K562 (cell line): ENCODE measurements around the gene RPL3. TPM values are rescaled to one million over a fixed set of nuclear protein-coding genes. Genes with fewer than 3 reads are reported as not detected.

Experiments
- ATAC-seq: fragments of 200-7000 bp; cut with Tn5 transposase; 3 replicates; pipeline ENCODE4 v1.9.1; 2020; ENCODE audit warnings: moderate library complexity
- BruUV-seq: library from RNA; stranded (reverse); fragments of 400-500 nt; replicated peaks from 2 replicates; lab custom pipeline; 2021; lab: Mats Ljungman, UMichigan
- CTCF ChIA-PET: fragments of 300-600 bp; formaldehyde crosslinking; extraction: SDS; loops from one replicate; lab custom pipeline; 2021; ENCODE audit warnings: low intra/inter-chr PET ratio; lab: Yijun Ruan, JAX
- POLR2A ChIA-PET: fragments of 300-600, 350-650 bp; sonication (Branson Sonifier 250); formaldehyde crosslinking; extraction: SDS; loops from one replicate; lab custom pipeline; 2021; ENCODE audit warnings: antibody characterized with exemption, inconsistent platforms; lab: Yijun Ruan, JAX
- DNase-seq, 4 experiments: peaks; one replicate each; pipeline versions ENCODE4 v3.0.0 to v3.0.0-alpha.2; 2011 to 2018; ENCODE audit warnings: low spot score in 3 of 4, mixed read lengths in 3 of 4; ENCODE audit errors: extremely low read depth in 1 of 4
- FAIRE-seq: peaks from 2 replicates; lab custom pipeline; 2011; peaks lifted over from hg19 to GRCh38; lab: Jason Lieb, UNC
- H2AFZ ChIP-seq: 2 replicates; pipeline ENCODE4 v1.6.0; 2011; ENCODE audit warnings: low read depth, low read length, control low read depth, inconsistent platforms
- H3K27ac ChIP-seq: fragments of 200-600 bp; 3 replicates; pipeline ENCODE4 v1.8.0; 2011; ENCODE audit warnings: low read depth, mild to moderate bottlenecking, control low read depth, inconsistent platforms, low read length, moderate library complexity, mixed read lengths; ENCODE audit errors: extremely low read depth
- H3K27me3 ChIP-seq, 2 experiments: fragments of 300-600 bp in 1 of 2; 2 replicates in 1 of 2; 3 replicates in 1 of 2; pipeline versions ENCODE4 v1.6.0 to v1.8.0; 2011; ENCODE audit warnings: inconsistent platforms in 2 of 2, low read length in 2 of 2, mild to moderate bottlenecking in 1 of 2, mixed read lengths in 1 of 2, moderate library complexity in 1 of 2; ENCODE audit not compliant: control insufficient read depth in 2 of 2, insufficient read depth in 2 of 2
- H3K36me3 ChIP-seq: fragments of 300-600 bp; 3 replicates; pipeline ENCODE4 v1.8.0; 2011; ENCODE audit warnings: mild to moderate bottlenecking, low read length, inconsistent platforms; ENCODE audit not compliant: control insufficient read depth, insufficient read depth
- H3K4me1 ChIP-seq, 2 experiments: fragments of 200-600 bp in 1 of 2; replicated peaks in 1 of 2; 2 replicates in 1 of 2; 3 replicates in 1 of 2; pipeline versions ENCODE4 v1.5.1 to v1.8.0; 2011; ENCODE audit warnings: inconsistent platforms in 2 of 2, low read length in 2 of 2, mild to moderate bottlenecking in 1 of 2, mixed read lengths in 1 of 2, moderate library complexity in 1 of 2; ENCODE audit not compliant: control insufficient read depth in 2 of 2, insufficient read depth in 2 of 2
- H3K4me2 ChIP-seq: 2 replicates; pipeline ENCODE4 v1.6.1; 2011; ENCODE audit warnings: low read length, control low read depth, inconsistent platforms, mixed read lengths; ENCODE audit not compliant: insufficient read depth
- H3K4me3 ChIP-seq: fragments of 200-600 bp; sonication (generic), shearing (Covaris generic); 2 replicates; pipeline ENCODE4 v1.5.1; 2016; ENCODE audit warnings: control low read depth, inconsistent platforms
- H3K79me2 ChIP-seq: fragments of 200-600 bp; 3 replicates; pipeline ENCODE4 v1.8.0; 2011; ENCODE audit warnings: low read length, inconsistent platforms; ENCODE audit not compliant: control insufficient read depth, insufficient read depth
- H3K9ac ChIP-seq, 2 experiments: 2 replicates each; pipeline versions ENCODE4 v1.6.0 to v1.6.1; 2011; ENCODE audit warnings: low read depth in 2 of 2, low read length in 2 of 2, control low read depth in 1 of 2, inconsistent platforms in 1 of 2, mild to moderate bottlenecking in 1 of 2, mixed read lengths in 1 of 2; ENCODE audit not compliant: insufficient read depth in 1 of 2
- H3K9me1 ChIP-seq: one replicate; pipeline ENCODE4 v1.6.0; 2011; ENCODE audit warnings: inconsistent platforms, mild to moderate bottlenecking, low read length, moderate library complexity; ENCODE audit not compliant: control insufficient read depth, insufficient read depth
- H3K9me3 ChIP-seq: replicated peaks from 2 replicates; pipeline ENCODE4 v1.5.1; 2011; ENCODE audit warnings: low read depth, low read length, inconsistent platforms; ENCODE audit not compliant: control insufficient read depth, insufficient read depth
- H4K20me1 ChIP-seq: replicated peaks from 2 replicates; pipeline ENCODE4 v1.6.1; 2011; ENCODE audit warnings: low read length, inconsistent platforms, mixed read lengths; ENCODE audit not compliant: control insufficient read depth, insufficient read depth
- ADNP ChIP-seq: fragments of 200-800 bp; sonication (Bioruptor generic); IDR thresholded peaks from 2 replicates; pipeline ENCODE4 v1.6.1; 2016; ENCODE audit warnings: missing genetic modification characterization, missing compliant biosample characterization
- BCL6 ChIP-seq: fragments of 250-450 bp; sonication (Bioruptor Pico); IDR thresholded peaks from 2 replicates; pipeline ENCODE4 v1.4.0; 2020
- CBX5 ChIP-seq: IDR thresholded peaks from 2 replicates; pipeline ENCODE4 v1.6.1; 2014; ENCODE audit warnings: low read depth, borderline replicate concordance
- MCM7 ChIP-seq, 2 experiments: fragments of 450-650 bp; IDR thresholded peaks; 2 replicates each; pipeline ENCODE4 v1.6.1; 2016 to 2018
- MLLT1 ChIP-seq, 2 experiments: fragments of 450-650 bp; IDR thresholded peaks; 2 replicates each; pipeline ENCODE4 v1.6.1; 2016
- RB1 ChIP-seq: fragments of 450-650 bp; IDR thresholded peaks from 2 replicates; pipeline ENCODE4 v1.6.1; 2017; ENCODE audit warnings: low read depth, mild to moderate bottlenecking
- RFX1 ChIP-seq: fragments of 450-650 bp; IDR thresholded peaks from 2 replicates; pipeline ENCODE4 v1.6.1; 2016; ENCODE audit warnings: mild to moderate bottlenecking, moderate library complexity
- SIN3A ChIP-seq, 2 experiments: fragments of 150-350 bp in 1 of 2; IDR thresholded peaks; 2 replicates each; pipeline ENCODE4 v1.6.1; 2011 to 2016; ENCODE audit warnings: borderline replicate concordance in 2 of 2, low read depth in 2 of 2, low read length in 2 of 2, mild to moderate bottlenecking in 2 of 2, moderate library complexity in 2 of 2; ENCODE audit not compliant: control insufficient read depth in 1 of 2
- SRSF7 ChIP-seq: fragments of 200-400 bp; formaldehyde crosslinking; optimal IDR thresholded peaks from 2 replicates; pipeline ENCODE3; 2017; ENCODE audit warnings: mild to moderate bottlenecking, low read depth, low read length
- ZNF384 ChIP-seq: IDR thresholded peaks from 2 replicates; pipeline ENCODE4 v1.6.1; 2012; ENCODE audit warnings: low read depth, low read length, improper control_type of control experiment
- ZNF431 ChIP-seq: sonication (generic); formaldehyde crosslinking; IDR thresholded peaks from 2 replicates; pipeline ENCODE4 v1.8.0; 2022; ENCODE audit warnings: mild to moderate bottlenecking, missing genetic modification reagents
- WGBS: fragments of 100-300 bp; shearing (Covaris generic); methylation state at CpG from one replicate; pipeline ENCODE4 v1.1.6; 2016; ENCODE audit warnings: low coverage, mixed read lengths; ENCODE audit not compliant: insufficient coverage; ENCODE audit errors: missing lambda C conversion rate; 5-methylcytosine and 5-hydroxymethylcytosine counted together
- in situ Hi-C: fragments of 300-500 bp; cut with MboI; formaldehyde crosslinking; loops from 4 replicates; pipeline ENCODE4 v1.15.0; 2018; ENCODE audit warnings: inconsistent platforms, mixed read lengths
- intact Hi-C: fragments of 100-400 bp; cut with micrococcal nuclease; formaldehyde crosslinking; loops from 2 replicates; pipeline ENCODE4 v1.14.2; 2022
- polyA plus RNA-seq, 8 experiments: library from polyadenylated mRNA; depleted of rRNA in 4 of 8; stranded (reverse) in 5 of 8; unstranded in 3 of 8; fragments of >200 nt; fragmentation: Nextera tagmentation in 2 of 8; fragmentation: Illumina TruSeq in 1 of 8; extraction: Ambion mirVana in 2 of 8; extraction: Trizol in 1 of 8; gene quantifications; 2 replicates each; pipeline versions ENCODE4 v1.2.1 to v1.2.3, GENCODE V29; 2011 to 2014; ENCODE audit warnings: inconsistent platforms in 1 of 8, missing spikeins in 1 of 8
- total RNA-seq, 7 experiments: library from RNA; depleted of rRNA in 6 of 7; stranded (reverse); fragments of >200 nt in 6 of 7; fragmentation: Illumina TruSeq in 2 of 7; extraction: Trizol in 2 of 7; gene quantifications; 2 replicates each; pipeline versions ENCODE4 v1.2.1 to v1.2.3, GENCODE V29; 2011 to 2021; ENCODE audit warnings: low replicate concordance in 1 of 7
- TF ChIP-seq, protein P1 (sequence below): fragments of 450-650 bp; IDR thresholded peaks from 2 replicates; pipeline ENCODE4 v1.7.1; 2018; ENCODE audit warnings: mild to moderate bottlenecking, low read depth; ENCODE audit not compliant: partially characterized antibody

RPL3 gene
- total and polyA plus RNA-seq, 9 of the 15 experiments (the other 6 are each of a cell fraction or from before 2014, with no cell fraction given): 1,624 to 4,066 (median 2,565) TPM

DNA sequence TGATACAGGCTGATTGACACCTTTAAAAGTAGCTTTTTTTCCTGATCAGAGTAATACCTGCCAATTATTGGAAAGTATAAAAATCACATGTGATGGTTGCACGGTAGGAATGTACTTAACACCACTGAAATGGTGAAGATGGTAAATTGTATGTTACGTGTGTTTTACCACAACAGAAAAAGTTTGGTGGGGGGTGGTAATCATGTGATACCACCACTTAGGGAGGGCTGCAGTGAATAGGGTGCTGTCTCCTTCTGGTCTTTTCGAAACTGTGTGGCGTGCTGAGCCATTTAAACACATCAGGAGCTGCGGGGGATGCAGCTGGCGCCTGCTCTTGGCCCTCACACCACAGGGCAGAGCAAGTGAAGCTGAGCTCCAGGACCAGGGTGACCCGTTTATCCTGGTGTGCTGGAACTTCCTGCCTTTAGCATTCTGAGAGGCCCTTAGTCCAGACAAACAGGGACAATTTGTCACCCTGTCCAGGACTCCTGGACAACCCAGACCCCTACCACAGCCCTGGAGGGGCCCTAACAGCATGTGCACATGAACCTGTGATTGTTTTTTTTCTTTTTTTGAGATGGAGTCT, 33.0 kb upstream of the RPL3 start:
- peaks cover 6% of the 10 kb centered on the region; the same call in 1 of the 3 replicates for H3K79me2 ChIP-seq
- WGBS: 72% methylated on average over 5 of the region's 7 CpGs
- CTCF ChIA-PET: no interaction called here
- no peaks in the 10 kb centered on the region for H3K9me3 ChIP-seq
- no peaks in the 10 kb centered on the region for H3K9me1 ChIP-seq
- no peak overlapping the region for H2AFZ ChIP-seq
- H3K4me1 ChIP-seq: peaks cover 10 to 43% of the 10 kb centered on the region in 2 experiments; a peak in 4 of 5 replicates
- in situ Hi-C loops: no loop called here
- no TSS peak for BruUV-seq
- H3K36me3 ChIP-seq: no peaks in the 10 kb centered on the region
- POLR2A ChIA-PET: interaction anchor here (0.6 to 1.6 kb wide), 2 partner anchors 33 to 217 kb away, joined by 3 read pairs; no protein-coding TSS in a partner anchor
- no peak for TF ChIP-seq CBX5
- TF ChIP-seq SIN3A (IDR thresholded peaks at IDR 0.05; ENCODE audit: borderline replicate concordance in 2 of 2, control insufficient read depth in 1 of 2, low read depth in 2 of 2, low read length in 2 of 2): no peak
- no peak for TF ChIP-seq ADNP (tag)
- no peak for TF ChIP-seq RB1
- TF ChIP-seq SRSF7: no peak
- no peak for TF ChIP-seq ZNF384
- TF ChIP-seq, protein P1, sequence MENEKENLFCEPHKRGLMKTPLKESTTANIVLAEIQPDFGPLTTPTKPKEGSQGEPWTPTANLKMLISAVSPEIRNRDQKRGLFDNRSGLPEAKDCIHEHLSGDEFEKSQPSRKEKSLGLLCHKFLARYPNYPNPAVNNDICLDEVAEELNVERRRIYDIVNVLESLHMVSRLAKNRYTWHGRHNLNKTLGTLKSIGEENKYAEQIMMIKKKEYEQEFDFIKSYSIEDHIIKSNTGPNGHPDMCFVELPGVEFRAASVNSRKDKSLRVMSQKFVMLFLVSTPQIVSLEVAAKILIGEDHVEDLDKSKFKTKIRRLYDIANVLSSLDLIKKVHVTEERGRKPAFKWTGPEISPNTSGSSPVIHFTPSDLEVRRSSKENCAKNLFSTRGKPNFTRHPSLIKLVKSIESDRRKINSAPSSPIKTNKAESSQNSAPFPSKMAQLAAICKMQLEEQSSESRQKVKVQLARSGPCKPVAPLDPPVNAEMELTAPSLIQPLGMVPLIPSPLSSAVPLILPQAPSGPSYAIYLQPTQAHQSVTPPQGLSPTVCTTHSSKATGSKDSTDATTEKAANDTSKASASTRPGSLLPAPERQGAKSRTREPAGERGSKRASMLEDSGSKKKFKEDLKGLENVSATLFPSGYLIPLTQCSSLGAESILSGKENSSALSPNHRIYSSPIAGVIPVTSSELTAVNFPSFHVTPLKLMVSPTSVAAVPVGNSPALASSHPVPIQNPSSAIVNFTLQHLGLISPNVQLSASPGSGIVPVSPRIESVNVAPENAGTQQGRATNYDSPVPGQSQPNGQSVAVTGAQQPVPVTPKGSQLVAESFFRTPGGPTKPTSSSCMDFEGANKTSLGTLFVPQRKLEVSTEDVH: no peak
- TF ChIP-seq MLLT1 (IDR thresholded peaks at IDR 0.05): no peak
- no peak for TF ChIP-seq RFX1
- TF ChIP-seq MCM7 (IDR thresholded peaks at IDR 0.05): no peak
- TF ChIP-seq BCL6 (CRISPR knock-in tag): no peak
- no peak for TF ChIP-seq ZNF431 (CRISPR knock-in tag)
- intact Hi-C loops: no loop called here
- H4K20me1 ChIP-seq: no peaks in the 10 kb centered on the region
- ATAC-seq: no peak
- H3K4me2 ChIP-seq: no peak overlapping the region
- no peak for DNase-seq
- no peaks in the 10 kb centered on the region for H3K27me3 ChIP-seq
- H3K4me3 ChIP-seq: no peak overlapping the region
- no peak for FAIRE-seq
- 0 out of 4 replicates have a peak overlapping the region, but pooled peaks of 1 of the 2 experiments have one; percentile 2 for H3K9ac ChIP-seq
- H3K27ac ChIP-seq: no peak overlapping the region
